Stomach (tissue), 9 donors: ENCODE data around the gene NOLC1. TPM values are rescaled to one million over a fixed set of nuclear protein-coding genes. Genes with fewer than 3 reads are reported as not detected.

Experiments
- DNase-seq, 2 donors: peaks; one replicate each; pipeline versions ENCODE4 v3.0.0 to v3.0.0-alpha.2; 2013 to 2019
- H3K27ac ChIP-seq, 5 donors: fragments of 200-600 bp in 4 of 5; sonication (generic) in 4 of 5; one replicate each; pipeline ENCODE4 v1.5.1; 2013 to 2019; ENCODE audit warnings: mild to moderate bottlenecking in 1 of 5, moderate library complexity in 1 of 5
- H3K27me3 ChIP-seq, 3 donors: fragments of 200-600 bp; sonication (generic); one replicate each; pipeline ENCODE4 v1.5.1; 2017 to 2019; ENCODE audit warnings: mixed run types in 1 of 3
- H3K36me3 ChIP-seq, 4 donors: fragments of 200-600 bp; sonication (generic); 1 replicate in 3 of 4; 2 replicates in 1 of 4; pipeline ENCODE4 v1.5.1; 2016 to 2019
- H3K4me1 ChIP-seq, 4 donors: fragments of 200-600 bp; sonication (generic); one replicate each; pipeline ENCODE4 v1.5.1; 2016 to 2019
- H3K4me3 ChIP-seq, 4 donors: fragments of 200-600 bp; sonication (generic) in 3 of 4; one replicate each; pipeline ENCODE4 v1.5.1; 2016 to 2019; ENCODE audit warnings: mild to moderate bottlenecking in 1 of 4
- H3K9me3 ChIP-seq, 4 donors: fragments of 200-600 bp; sonication (generic); one replicate each; pipeline ENCODE4 v1.5.1; 2016 to 2019
- EP300 ChIP-seq: sonication (generic); formaldehyde crosslinking; IDR thresholded peaks from one replicate; pipeline ENCODE4 v1.6.1; 2017; ENCODE audit warnings: antibody characterized with exemption
- POLR2A ChIP-seq, 4 donors: fragments of 450-650 bp; IDR thresholded peaks; one replicate each; pipeline ENCODE4 v1.6.1; 2016; ENCODE audit warnings: antibody characterized with exemption in 4 of 4, control low read depth in 2 of 4, mild to moderate bottlenecking in 1 of 4, moderate library complexity in 1 of 4
- POLR2AphosphoS5 ChIP-seq, 3 donors: sonication (generic); formaldehyde crosslinking; IDR thresholded peaks; one replicate each; pipeline ENCODE4 v1.6.1; 2016; ENCODE audit warnings: antibody characterized with exemption in 3 of 3
- WGBS, 5 donors: extraction: QIAGEN DNeasy Blood & Tissue Kit in 3 of 5; methylation state at CpG; one replicate each; pipeline versions ENCODE4 v1.1.5 to v1.1.7; 2013 to 2018; 5-methylcytosine and 5-hydroxymethylcytosine counted together
- intact Hi-C: fragments of 100-400 bp; cut with DNase I; formaldehyde crosslinking; loops from one replicate; pipeline ENCODE4 v1.15.1; 2023; ENCODE audit warnings: low total_unique reads
- polyA plus RNA-seq, 3 donors: library from polyadenylated mRNA; stranded (reverse); fragments of 200-250 nt; gene quantifications; one replicate each; pipeline ENCODE4 v1.2.3, GENCODE V29; 2013
- total RNA-seq, 5 donors: library from RNA; depleted of rRNA; stranded (reverse); fragments of >200 nt; gene quantifications; one replicate each; pipeline versions ENCODE4 v1.1.0 to v1.2.3, GENCODE V29; 2014 to 2016
- TF ChIP-seq, protein P1 (sequence below), 7 experiments: fragments of 450-650 bp in 4 of 7; fragments of 200-600 bp in 3 of 7; sonication (generic) in 3 of 7; IDR thresholded peaks; one replicate each; pipeline ENCODE4 v1.5.1; 2016 to 2019; ENCODE audit warnings: antibody characterized with exemption in 7 of 7, control low read depth in 2 of 7, mild to moderate bottlenecking in 1 of 7
- donor health status: healthy with polysubstance abuse.
- donor health status: Bipolar disorder and iron deficiency.
- donor health status: healthy.

The NOLC1 gene
- total and polyA plus RNA-seq, 8 donors = 9.8 to 73.7 (median 32.2) TPM

DNA sequence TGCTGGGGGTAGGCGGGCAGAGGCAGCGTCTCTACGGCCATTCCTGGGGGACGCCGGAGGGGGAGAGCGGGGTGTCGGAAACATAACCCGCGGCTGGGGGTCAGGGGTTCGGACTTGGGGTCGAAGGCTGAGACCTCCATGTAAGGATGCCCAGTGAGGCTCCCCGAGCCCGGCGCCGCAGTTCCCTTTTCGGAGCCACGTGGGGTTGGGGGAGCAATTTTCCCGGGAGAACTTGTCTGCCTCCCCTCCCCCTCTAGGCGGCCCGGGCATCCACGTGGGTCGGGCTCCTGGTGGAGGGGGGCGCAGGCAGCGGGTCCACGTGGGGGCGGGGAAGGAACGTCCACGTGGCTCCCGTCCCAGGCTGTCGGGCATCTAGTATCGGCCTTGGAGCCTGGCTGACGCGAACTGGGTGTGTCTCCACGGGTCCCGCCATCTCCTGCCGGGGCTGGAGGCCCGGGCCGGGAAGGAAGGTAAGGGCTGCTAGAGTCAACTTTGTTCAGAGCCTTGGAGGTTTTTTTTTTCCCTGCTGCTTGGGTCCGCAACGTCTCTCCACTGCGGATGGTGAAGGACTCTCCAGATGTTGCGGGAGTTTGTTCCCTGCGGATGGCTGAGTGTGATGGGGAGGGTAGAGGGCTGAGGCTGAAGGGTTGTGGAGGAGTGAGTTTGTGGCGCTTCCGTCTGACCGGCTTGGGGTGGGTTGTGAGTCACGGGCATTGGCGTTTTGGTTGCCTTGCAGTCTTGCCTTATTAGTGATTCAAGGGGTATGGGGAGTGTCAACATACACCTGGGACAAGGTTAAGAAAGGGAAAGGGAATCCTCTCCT is 18.6 kb upstream of the NOLC1 start:
- 0 to 1% (median 0%) methylated on average over 18 to 48 of the region's 48 CpGs for WGBS, 5 donors
- intact Hi-C loops = no loop called here
- Histone ChIP-seq H3K36me3 (peaks cover 10 to 13% (median 12%) of the 10 kb centered on the region in 4 donors), H3K4me3 (peak overlapping the region; percentile 94 to 100 (median 97)), H3K9me3 (no peaks in the 10 kb centered on the region), H3K27me3 (no peaks in the 10 kb centered on the region), H3K27ac (peak overlapping the region; percentile 90 to 97 (median 95)), H3K4me1 (peaks cover 16 to 45% (median 34%) of the 10 kb centered on the region in 4 donors)
- peak; percentile 63 to 91 for DNase-seq
- TF ChIP-seq, protein P1, sequence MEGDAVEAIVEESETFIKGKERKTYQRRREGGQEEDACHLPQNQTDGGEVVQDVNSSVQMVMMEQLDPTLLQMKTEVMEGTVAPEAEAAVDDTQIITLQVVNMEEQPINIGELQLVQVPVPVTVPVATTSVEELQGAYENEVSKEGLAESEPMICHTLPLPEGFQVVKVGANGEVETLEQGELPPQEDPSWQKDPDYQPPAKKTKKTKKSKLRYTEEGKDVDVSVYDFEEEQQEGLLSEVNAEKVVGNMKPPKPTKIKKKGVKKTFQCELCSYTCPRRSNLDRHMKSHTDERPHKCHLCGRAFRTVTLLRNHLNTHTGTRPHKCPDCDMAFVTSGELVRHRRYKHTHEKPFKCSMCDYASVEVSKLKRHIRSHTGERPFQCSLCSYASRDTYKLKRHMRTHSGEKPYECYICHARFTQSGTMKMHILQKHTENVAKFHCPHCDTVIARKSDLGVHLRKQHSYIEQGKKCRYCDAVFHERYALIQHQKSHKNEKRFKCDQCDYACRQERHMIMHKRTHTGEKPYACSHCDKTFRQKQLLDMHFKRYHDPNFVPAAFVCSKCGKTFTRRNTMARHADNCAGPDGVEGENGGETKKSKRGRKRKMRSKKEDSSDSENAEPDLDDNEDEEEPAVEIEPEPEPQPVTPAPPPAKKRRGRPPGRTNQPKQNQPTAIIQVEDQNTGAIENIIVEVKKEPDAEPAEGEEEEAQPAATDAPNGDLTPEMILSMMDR (IDR thresholded peaks at IDR 0.05) = no peak
- no peak for TF ChIP-seq POLR2A (IDR thresholded peaks at IDR 0.05)
- TF ChIP-seq POLR2AphosphoS5 (IDR thresholded peaks at IDR 0.05) = no peak
- no peak for TF ChIP-seq EP300

DNA sequence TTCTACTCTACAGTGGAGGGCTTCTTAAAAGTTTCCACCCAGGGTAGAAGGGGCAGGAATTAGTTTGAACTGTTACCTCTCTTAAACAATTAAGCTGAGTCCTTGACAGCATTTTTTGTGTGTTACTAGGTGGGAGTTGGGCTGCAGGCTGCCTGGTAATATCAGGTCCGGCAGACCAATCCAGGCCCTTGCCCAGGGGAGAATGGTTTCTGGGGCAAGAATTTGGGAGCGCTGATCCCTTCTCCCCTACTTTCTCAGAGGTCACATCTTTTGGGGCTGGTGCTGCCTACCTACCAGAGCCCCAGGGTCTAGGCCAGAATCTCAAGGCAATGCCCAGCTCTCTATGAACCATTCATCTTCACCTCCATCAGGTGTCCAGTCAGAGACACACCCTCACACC is 17.8 kb upstream of the NOLC1 start:
- 41 to 54% (median 50%) methylated on average over 1 to 2 of the region's 2 CpGs for WGBS, 5 donors
- H3K4me3 ChIP-seq = peak overlapping the region; percentile 94 to 100 (median 97)
- DNase-seq = no peak

DNA sequence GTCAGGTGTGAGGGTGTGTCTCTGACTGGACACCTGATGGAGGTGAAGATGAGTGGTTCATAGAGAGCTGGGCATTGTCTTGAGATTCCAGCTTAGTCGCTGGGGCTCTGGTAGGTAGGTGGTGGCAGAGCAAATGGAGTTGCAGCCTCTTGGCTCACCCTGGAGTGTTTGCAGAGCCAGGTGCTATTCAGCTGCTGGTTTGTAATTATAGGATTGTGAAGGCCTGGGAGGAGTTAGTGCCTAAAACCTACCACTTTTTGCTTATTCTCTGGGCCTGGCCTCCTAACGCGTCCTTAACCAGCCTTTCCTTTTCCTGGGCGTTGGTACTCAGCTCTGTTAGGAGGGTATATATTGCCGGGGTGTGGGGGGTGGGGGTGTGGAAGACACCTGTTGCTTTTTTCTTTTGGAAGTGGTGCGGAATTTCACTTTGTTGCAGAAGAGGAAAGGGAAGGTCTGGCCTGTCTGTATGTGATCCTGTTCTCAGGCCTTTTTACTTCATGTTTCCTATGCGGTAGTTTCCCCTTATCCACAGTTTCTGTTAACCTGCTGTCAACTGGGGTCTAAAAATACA is 16.1 kb upstream of the NOLC1 start:
- intact Hi-C loops = no loop called here
- peaks cover 34 to 38% (median 37%) of the 10 kb centered on the region in 4 donors for H3K36me3 ChIP-seq
- peaks cover 16 to 45% (median 34%) of the 10 kb centered on the region in 4 donors for H3K4me1 ChIP-seq
- 64 to 74% (median 68%) methylated on average over 7 of the region's 7 CpGs for WGBS, 5 donors
- DNase-seq = no peak
- H3K27me3 ChIP-seq = no peaks in the 10 kb centered on the region
- no peak for TF ChIP-seq POLR2AphosphoS5 (IDR thresholded peaks at IDR 0.05)
- no peak for TF ChIP-seq POLR2A (IDR thresholded peaks at IDR 0.05)
- TF ChIP-seq, protein P1 (IDR thresholded peaks at IDR 0.05) = no peak
- no peak for TF ChIP-seq EP300
- no peak overlapping the region for H3K27ac ChIP-seq
- no peak overlapping the region for H3K4me3 ChIP-seq
- H3K9me3 ChIP-seq = no peaks in the 10 kb centered on the region

More for the DNA sequence above, 17.8 kb upstream of the NOLC1 start:
- no peaks in the 10 kb centered on the region for H3K9me3 ChIP-seq
- H3K36me3 ChIP-seq = peaks cover 19 to 22% (median 21%) of the 10 kb centered on the region in 4 donors
- intact Hi-C loops = no loop called here
- peaks cover 16 to 45% (median 34%) of the 10 kb centered on the region in 4 donors for H3K4me1 ChIP-seq
- H3K27ac ChIP-seq = peak overlapping the region in 4 of 5 donors; percentile 94 to 97 (median 96)
- H3K27me3 ChIP-seq = no peaks in the 10 kb centered on the region
- TF ChIP-seq, protein P1 (IDR thresholded peaks at IDR 0.05) = no peak
- TF ChIP-seq POLR2A (IDR thresholded peaks at IDR 0.05) (no peak), EP300 (no peak), POLR2AphosphoS5 (IDR thresholded peaks at IDR 0.05) (no peak)

DNA sequence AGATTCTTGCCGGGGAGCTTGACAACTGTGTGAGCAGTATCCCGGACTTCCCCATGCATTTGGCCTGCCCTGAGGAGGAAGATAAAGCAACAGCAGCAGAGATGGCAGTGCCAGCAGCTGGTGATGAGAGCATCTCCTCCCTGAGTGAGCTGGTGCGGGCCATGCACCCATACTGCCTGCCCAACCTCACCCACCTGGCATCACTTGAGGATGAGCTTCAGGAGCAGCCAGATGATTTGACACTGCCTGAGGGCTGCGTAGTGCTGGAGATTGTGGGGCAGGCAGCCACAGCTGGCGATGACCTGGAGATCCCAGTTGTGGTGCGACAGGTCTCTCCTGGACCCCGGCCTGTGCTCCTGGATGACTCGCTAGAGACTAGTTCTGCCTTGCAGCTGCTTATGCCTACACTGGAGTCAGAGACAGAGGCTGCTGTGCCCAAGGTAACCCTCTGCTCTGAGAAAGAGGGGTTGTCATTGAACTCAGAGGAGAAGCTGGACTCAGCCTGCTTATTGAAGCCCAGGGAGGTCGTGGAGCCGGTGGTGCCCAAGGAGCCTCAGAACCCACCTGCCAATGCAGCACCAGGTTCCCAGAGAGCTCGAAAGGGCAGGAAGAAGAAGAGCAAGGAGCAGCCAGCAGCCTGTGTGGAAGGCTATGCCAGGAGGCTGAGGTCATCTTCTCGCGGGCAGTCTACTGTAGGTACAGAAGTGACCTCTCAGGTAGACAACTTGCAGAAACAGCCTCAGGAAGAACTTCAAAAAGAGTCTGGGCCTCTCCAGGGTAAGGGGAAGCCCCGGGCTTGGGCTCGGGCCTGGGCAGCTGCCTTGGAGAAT is 12.7 kb upstream of the NOLC1 start:
- TF ChIP-seq POLR2AphosphoS5 (IDR thresholded peaks at IDR 0.05) (no peak), EP300 (no peak), POLR2A (IDR thresholded peaks at IDR 0.05) (no peak)
- TF ChIP-seq, protein P1 (IDR thresholded peaks at IDR 0.05) = no peak
- intact Hi-C loops = no loop called here
- 94 to 95% (median 95%) methylated on average over 13 to 15 of the region's 15 CpGs for whole genome bisulfite sequencing, 5 donors

More for the DNA sequence above, 12.7 kb upstream of the NOLC1 start:
- peaks cover 48 to 73% (median 71%) of the 10 kb centered on the region in 4 donors for H3K36me3 ChIP-seq
- no peak overlapping the region for H3K27ac ChIP-seq
- no peaks in the 10 kb centered on the region for H3K27me3 ChIP-seq
- DNase-seq = no peak
- H3K4me1 ChIP-seq = peaks cover 7 to 29% (median 20%) of the 10 kb centered on the region in 4 donors
- no peak overlapping the region for H3K4me3 ChIP-seq
- H3K9me3 ChIP-seq = no peaks in the 10 kb centered on the region
